ENCODE results near the gene SNX12.

Gene SNX12

GRCh38 chrX:71070531-71070930 lies 2.4 kb upstream of the SNX12 start:
- peak; percentile 54 to 65 for DNase-seq

GRCh38 chrX:71067712-71068043 lies 456 bp downstream of the SNX12 start:
- Histone ChIP-seq H3K36me3 (ENCODE audit: control insufficient read depth in 1 of 2, insufficient read depth in 2 of 2, low read length in 2 of 2) (peaks cover 0 to under 1% of the 10 kb centered on the region in 2 experiments), H4K8ac (ENCODE audit: low read depth, low read length) (peak overlapping the region; percentile 25), H3K9me3 (ENCODE audit: insufficient read depth, low read depth, low read length) (no peaks in the 10 kb centered on the region), H2AK5ac (ENCODE audit: low read length) (no peak overlapping the region), H3K79me2 (ENCODE audit: control insufficient read depth, insufficient read depth, low read length, poor library complexity) (no peaks in the 10 kb centered on the region), H3K79me1 (ENCODE audit: low read length) (peaks cover 6% of the 10 kb centered on the region), H3K18ac (ENCODE audit: low read length) (no peak overlapping the region), H3K4me2 (ENCODE audit: low read length) (peak overlapping the region; percentile 68), H4K91ac (ENCODE audit: low read depth, low read length) (peak overlapping the region; percentile 46), H4K12ac (ENCODE audit: low read depth, low read length) (no peak overlapping the region), H2BK12ac (ENCODE audit: low read length) (no peak overlapping the region), H3K27ac (ENCODE audit: low read depth, low read length) (peak overlapping the region; percentile 83), H2BK120ac (ENCODE audit: insufficient read depth, low read length, poor library complexity) (peak overlapping the region; percentile 21), H3K4ac (ENCODE audit: low read depth, low read length) (no peak overlapping the region), H3K4me1 (ENCODE audit: control insufficient read depth in 1 of 2, insufficient read depth in 2 of 2, low read length in 2 of 2) (no peaks in the 10 kb centered on the region), H2AFZ (ENCODE audit: insufficient read depth, low read length, poor library complexity) (peak overlapping the region; percentile 8), H2BK5ac (ENCODE audit: low read depth, low read length, poor library complexity) (no peak overlapping the region), H3K23ac (ENCODE audit: low read length) (no peak overlapping the region), H3K27me3 (ENCODE audit: insufficient read depth, low read length) (no peaks in the 10 kb centered on the region), H3K4me3 (ENCODE audit: low read depth, low read length) (peak overlapping the region; percentile 84), H3K14ac (ENCODE audit: low read length) (no peak overlapping the region), H3K9ac (ENCODE audit: low read length) (peak overlapping the region; percentile 79)
- DNase-seq, result peak in 1 of 2 donors; percentile 50
- WGBS (ENCODE audit: extremely low coverage, insufficient coverage, insufficient read length), result no CpG with 5 or more reads among the region's 10 CpGs

More at GRCh38 chrX:71070531-71070930, 2.4 kb upstream of the SNX12 start:
- WGBS (ENCODE audit: extremely low coverage, insufficient coverage, insufficient read length), result no CpG with 5 or more reads among the region's 5 CpGs
- Histone ChIP-seq H3K23ac (ENCODE audit: low read length) (no peak overlapping the region), H3K4me2 (ENCODE audit: low read length) (no peak overlapping the region), H3K18ac (ENCODE audit: low read length) (no peak overlapping the region), H3K14ac (ENCODE audit: low read length) (no peak overlapping the region), H3K27ac (ENCODE audit: low read depth, low read length) (no peak overlapping the region), H2BK5ac (ENCODE audit: low read depth, low read length, poor library complexity) (no peak overlapping the region), H3K4me1 (ENCODE audit: control insufficient read depth in 1 of 2, insufficient read depth in 2 of 2, low read length in 2 of 2) (no peaks in the 10 kb centered on the region), H2AFZ (ENCODE audit: insufficient read depth, low read length, poor library complexity) (no peak overlapping the region), H2AK5ac (ENCODE audit: low read length) (no peak overlapping the region), H3K79me2 (ENCODE audit: control insufficient read depth, insufficient read depth, low read length, poor library complexity) (no peaks in the 10 kb centered on the region), H3K9ac (ENCODE audit: low read length) (no peak overlapping the region), H3K4me3 (ENCODE audit: low read depth, low read length) (no peak overlapping the region), H3K9me3 (ENCODE audit: insufficient read depth, low read depth, low read length) (no peaks in the 10 kb centered on the region), H4K12ac (ENCODE audit: low read depth, low read length) (no peak overlapping the region), H3K4ac (ENCODE audit: low read depth, low read length) (no peak overlapping the region), H3K27me3 (ENCODE audit: insufficient read depth, low read length) (no peaks in the 10 kb centered on the region), H3K36me3 (ENCODE audit: control insufficient read depth in 1 of 2, insufficient read depth in 2 of 2, low read length in 2 of 2) (no peaks in the 10 kb centered on the region), H2BK120ac (ENCODE audit: insufficient read depth, low read length, poor library complexity) (no peak overlapping the region), H4K91ac (ENCODE audit: low read depth, low read length) (no peak overlapping the region), H3K79me1 (ENCODE audit: low read length) (peaks cover 6% of the 10 kb centered on the region), H2BK12ac (ENCODE audit: low read length) (no peak overlapping the region), H4K8ac (ENCODE audit: low read depth, low read length) (no peak overlapping the region)

- Histone ChIP-seq H3K14ac (ENCODE audit: low read length) (no peak overlapping the region), H3K27ac (ENCODE audit: low read depth, low read length) (peak overlapping the region; percentile 83), H3K79me2 (ENCODE audit: control insufficient read depth, insufficient read depth, low read length, poor library complexity) (no peaks in the 10 kb centered on the region), H3K9me3 (ENCODE audit: insufficient read depth, low read depth, low read length) (no peaks in the 10 kb centered on the region), H3K4me3 (ENCODE audit: low read depth, low read length) (peak overlapping the region; percentile 84), H3K4me1 (ENCODE audit: control insufficient read depth in 1 of 2, insufficient read depth in 2 of 2, low read length in 2 of 2) (no peaks in the 10 kb centered on the region), H3K23ac (ENCODE audit: low read length) (no peak overlapping the region), H2AK5ac (ENCODE audit: low read length) (no peak overlapping the region), H3K4ac (ENCODE audit: low read depth, low read length) (no peak overlapping the region), H3K79me1 (ENCODE audit: low read length) (peaks cover 6% of the 10 kb centered on the region), H2BK12ac (ENCODE audit: low read length) (no peak overlapping the region), H4K12ac (ENCODE audit: low read depth, low read length) (peak overlapping the region; percentile 38), H2BK5ac (ENCODE audit: low read depth, low read length, poor library complexity) (no peak overlapping the region), H3K36me3 (ENCODE audit: control insufficient read depth in 1 of 2, insufficient read depth in 2 of 2, low read length in 2 of 2) (peaks cover 0 to 4% of the 10 kb centered on the region in 2 experiments), H3K27me3 (ENCODE audit: insufficient read depth, low read length) (no peaks in the 10 kb centered on the region), H2AFZ (ENCODE audit: insufficient read depth, low read length, poor library complexity) (no peak overlapping the region), H4K91ac (ENCODE audit: low read depth, low read length) (peak overlapping the region; percentile 46), H4K8ac (ENCODE audit: low read depth, low read length) (no peak overlapping the region), H3K4me2 (ENCODE audit: low read length) (peak overlapping the region; percentile 68), H3K9ac (ENCODE audit: low read length) (no peak overlapping the region), H2BK120ac (ENCODE audit: insufficient read depth, low read length, poor library complexity) (peak overlapping the region; percentile 20), H3K18ac (ENCODE audit: low read length) (no peak overlapping the region)
- no peak for DNase-seq
- WGBS (ENCODE audit: extremely low coverage, insufficient coverage, insufficient read length), result no CpG with 5 or more reads among the region's 2 CpGs
Measured at GRCh38 chrX:71067089-71067488, 1.0 kb downstream of the SNX12 start.

- Histone ChIP-seq H2AK5ac (ENCODE audit: low read length) (no peak overlapping the region), H3K27ac (ENCODE audit: low read depth, low read length) (no peak overlapping the region), H3K23ac (ENCODE audit: low read length) (no peak overlapping the region), H3K14ac (ENCODE audit: low read length) (no peak overlapping the region), H3K4ac (ENCODE audit: low read depth, low read length) (no peak overlapping the region), H3K18ac (ENCODE audit: low read length) (no peak overlapping the region), H4K12ac (ENCODE audit: low read depth, low read length) (no peak overlapping the region), H3K36me3 (ENCODE audit: control insufficient read depth in 1 of 2, insufficient read depth in 2 of 2, low read length in 2 of 2) (peaks cover 14 to 22% of the 10 kb centered on the region in 2 experiments), H3K79me2 (ENCODE audit: control insufficient read depth, insufficient read depth, low read length, poor library complexity) (no peaks in the 10 kb centered on the region), H2BK120ac (ENCODE audit: insufficient read depth, low read length, poor library complexity) (no peak overlapping the region), H2AFZ (ENCODE audit: insufficient read depth, low read length, poor library complexity) (no peak overlapping the region), H3K9ac (ENCODE audit: low read length) (no peak overlapping the region), H4K8ac (ENCODE audit: low read depth, low read length) (no peak overlapping the region), H3K27me3 (ENCODE audit: insufficient read depth, low read length) (no peaks in the 10 kb centered on the region), H2BK12ac (ENCODE audit: low read length) (no peak overlapping the region), H3K79me1 (ENCODE audit: low read length) (no peaks in the 10 kb centered on the region), H3K9me3 (ENCODE audit: insufficient read depth, low read depth, low read length) (no peaks in the 10 kb centered on the region), H3K4me2 (ENCODE audit: low read length) (no peak overlapping the region), H2BK5ac (ENCODE audit: low read depth, low read length, poor library complexity) (no peak overlapping the region), H4K91ac (ENCODE audit: low read depth, low read length) (no peak overlapping the region), H3K4me1 (ENCODE audit: control insufficient read depth in 1 of 2, insufficient read depth in 2 of 2, low read length in 2 of 2) (no peaks in the 10 kb centered on the region), H3K4me3 (ENCODE audit: low read depth, low read length) (no peak overlapping the region)
- no peak for DNase-seq
Measured at GRCh38 chrX:71060127-71060526, 8.0 kb downstream of the SNX12 start.
